Activated CD8-positive, alpha-beta memory T cell treated with anti-CD3 and anti-CD28 coated beads, Interleukin-2, amount 10 ng/mL, durations not matched to agents 7 days and 5 days (primary cell): ENCODE results near the gene FBXL13. TPM values are rescaled to one million over a fixed set of nuclear protein-coding genes. Genes with fewer than 3 reads are reported as not detected.
"Not testable (repeated sequence)": the region's sequence is repeated elsewhere in the genome, so short reads cannot be mapped to it uniquely, and the experiment has no call there.

Experiments
- ATAC-seq: fragments of 150-1000 bp; cut with Tn5 transposase; one replicate; pipeline ENCODE4 v1.10.0; 2021; ENCODE audit warnings: moderate library complexity
- CTCF ChIA-PET: fragments of 350-600 bp; sonication (Branson Sonifier 250); formaldehyde crosslinking; loops from one replicate; lab custom pipeline; 2021; ENCODE audit warnings: antibody characterized with exemption; lab: Charles Lee
- DNase-seq: peaks from one replicate; pipeline ENCODE4 v3.0.0-alpha.2; 2020
- H3K27ac Mint-ChIP-seq: one replicate; pipeline ENCODE4 v1.8.0; 2021; ENCODE audit warnings: mild to moderate bottlenecking, mixed read lengths
- H3K27me3 Mint-ChIP-seq: one replicate; pipeline ENCODE4 v1.8.0; 2021; ENCODE audit warnings: mixed read lengths
- H3K36me3 Mint-ChIP-seq: one replicate; pipeline ENCODE4 v1.8.0; 2021; ENCODE audit warnings: mild to moderate bottlenecking, mixed read lengths
- H3K4me1 Mint-ChIP-seq: one replicate; pipeline ENCODE4 v1.8.0; 2021; ENCODE audit warnings: mixed read lengths
- H3K4me3 Mint-ChIP-seq: one replicate; pipeline ENCODE4 v1.8.0; 2021; ENCODE audit warnings: mild to moderate bottlenecking, moderate library complexity, mixed read lengths
- H3K9me3 Mint-ChIP-seq: one replicate; pipeline ENCODE4 v1.8.0; 2022; ENCODE audit warnings: low read depth, mixed read lengths
- total RNA-seq, 2 experiments: library from RNA; stranded (reverse); gene quantifications; one replicate each; pipeline ENCODE4 v1.2.3, GENCODE V29; 2021

The FBXL13 gene
- total RNA-seq, 2 experiments from 2014 or later, result 0.18 TPM; not detected in 1

- ATAC-seq, H3K4me3 Mint-ChIP-seq, H3K36me3 Mint-ChIP-seq, DNase-seq, H3K4me1 Mint-ChIP-seq, H3K27me3 Mint-ChIP-seq, H3K27ac Mint-ChIP-seq, H3K9me3 Mint-ChIP-seq: not testable (repeated sequence)
- CTCF ChIA-PET, result interaction anchor here (1.8 kb wide), 1 partner anchor 24 kb away, joined by 4 read pairs; no protein-coding TSS in a partner anchor
Measured at GRCh38 chr7:103037823-103038739, 36.5 kb downstream of the FBXL13 start.

DNA sequence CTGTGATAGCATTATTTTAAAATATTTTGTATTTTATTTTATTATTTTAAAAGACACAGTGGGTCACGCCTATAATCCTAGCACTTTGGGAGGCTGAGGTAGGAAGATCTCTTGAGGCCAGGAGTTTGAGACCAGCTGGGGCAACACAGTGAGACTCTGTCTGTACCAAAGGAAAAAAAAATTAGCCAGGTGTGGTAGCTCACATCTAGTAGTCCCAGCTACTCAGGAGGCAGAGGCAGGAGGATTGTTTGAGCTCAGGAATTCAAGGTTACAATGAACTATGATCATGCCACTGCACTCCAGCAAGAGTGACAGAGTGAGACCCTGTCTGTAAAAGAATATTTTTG lies 37.1 kb downstream of the FBXL13 start:
- Mint-ChIP-seq H3K4me1 (no peaks in the 10 kb centered on the region), H3K36me3 (no peaks in the 10 kb centered on the region), H3K27ac (no peak overlapping the region), H3K27me3 (peaks cover 4% of the 10 kb centered on the region), H3K9me3 (no peaks in the 10 kb centered on the region), H3K4me3 (no peak overlapping the region)
- ATAC-seq (no peak), DNase-seq (no peak)
- CTCF ChIA-PET, result interaction anchor here (1.8 kb wide), 1 partner anchor 25 kb away, joined by 4 read pairs; no protein-coding TSS in a partner anchor

- H3K27me3 Mint-ChIP-seq, H3K36me3 Mint-ChIP-seq, DNase-seq, ATAC-seq, H3K4me3 Mint-ChIP-seq, H3K4me1 Mint-ChIP-seq, H3K27ac Mint-ChIP-seq, H3K9me3 Mint-ChIP-seq: not testable (repeated sequence)
- CTCF ChIA-PET, result interaction anchor here (0.6 kb wide), 1 partner anchor 482 kb away, joined by 3 read pairs; no protein-coding TSS in a partner anchor
Measured at GRCh38 chr7:103034318-103034717, 40.3 kb downstream of the FBXL13 start.

DNA sequence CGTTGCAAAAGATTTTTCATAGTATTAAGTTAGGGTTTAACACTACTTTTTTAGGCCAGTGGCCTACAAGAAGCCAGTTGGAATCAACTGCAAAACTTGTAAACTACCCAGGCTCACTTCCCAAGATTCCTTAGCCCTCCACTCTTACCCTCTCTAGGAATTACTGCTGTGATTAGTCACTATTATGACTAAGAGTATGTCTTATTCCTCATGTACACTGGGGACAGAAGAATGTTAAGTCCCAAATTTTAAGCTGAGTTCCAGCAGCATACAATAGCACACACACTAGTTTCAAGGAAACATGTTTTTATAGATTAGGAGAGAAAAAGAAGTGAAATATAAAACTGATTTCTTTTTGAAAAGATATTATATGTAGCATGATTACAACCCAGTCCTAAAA lies 42.8 kb downstream of the FBXL13 start:
- ATAC-seq (no peak), DNase-seq (no peak)
- Mint-ChIP-seq H3K36me3 (no peaks in the 10 kb centered on the region), H3K27me3 (peaks cover 3% of the 10 kb centered on the region), H3K4me1 (no peaks in the 10 kb centered on the region), H3K9me3 (no peaks in the 10 kb centered on the region), H3K27ac (no peak overlapping the region), H3K4me3 (no peak overlapping the region)
- CTCF ChIA-PET, result no interaction called here

DNA sequence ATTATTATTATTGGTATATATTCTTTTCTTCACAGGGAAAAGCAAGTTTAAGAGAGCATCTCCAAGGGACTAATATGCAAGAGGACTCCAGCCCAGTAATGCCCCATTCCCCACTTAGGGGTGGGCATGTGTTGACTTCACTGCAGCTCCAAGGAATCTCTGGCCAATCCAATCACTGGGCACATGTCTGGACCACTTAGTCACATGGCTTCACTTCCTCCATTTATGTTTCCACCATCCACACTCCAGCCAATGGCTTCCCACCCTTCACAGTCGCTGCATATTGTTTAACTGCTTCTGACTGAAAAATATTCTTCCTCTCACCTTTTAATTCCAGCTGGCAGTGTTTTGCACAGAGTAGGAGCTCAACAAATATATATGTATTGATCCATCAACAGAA lies 43.6 kb downstream of the FBXL13 start:
- no peaks in the 10 kb centered on the region for H3K9me3 Mint-ChIP-seq
- H3K27ac Mint-ChIP-seq, result no peak overlapping the region
- no peaks in the 10 kb centered on the region for H3K36me3 Mint-ChIP-seq
- peaks cover 3% of the 10 kb centered on the region for H3K27me3 Mint-ChIP-seq
- DNase-seq, result no peak
- CTCF ChIA-PET, result interaction anchor here (0.5 kb wide), 1 partner anchor 31 kb away, joined by 4 read pairs; no protein-coding TSS in a partner anchor
- ATAC-seq, result no peak
- H3K4me1 Mint-ChIP-seq, result no peaks in the 10 kb centered on the region
- no peak overlapping the region for H3K4me3 Mint-ChIP-seq

DNA sequence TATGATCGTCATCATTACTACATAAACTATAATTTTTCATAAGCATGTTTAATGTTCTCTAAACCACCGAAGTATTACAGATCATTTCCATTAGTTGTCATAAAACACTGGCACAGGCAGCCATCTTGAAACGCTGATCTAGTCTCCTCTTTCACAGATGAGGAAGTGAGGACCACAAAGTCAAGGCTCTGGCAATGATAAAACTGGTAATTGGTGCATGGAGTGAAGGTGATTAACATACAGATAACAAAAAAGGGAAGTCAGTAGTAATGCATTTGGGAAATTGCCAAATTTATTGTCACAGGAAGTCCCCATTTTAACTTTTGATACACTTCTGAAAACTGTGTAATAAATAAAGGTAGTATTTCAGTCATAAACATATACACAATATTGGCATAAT lies 49.3 kb downstream of the FBXL13 start:
- ATAC-seq, result no peak
- Mint-ChIP-seq H3K27ac (no peak overlapping the region), H3K27me3 (no peaks in the 10 kb centered on the region), H3K9me3 (peaks cover 5% of the 10 kb centered on the region), H3K36me3 (no peaks in the 10 kb centered on the region), H3K4me3 (no peak overlapping the region), H3K4me1 (no peaks in the 10 kb centered on the region)
- CTCF ChIA-PET, result no interaction called here
- DNase-seq, result no peak

GRCh38 chr7:103023578-103023977 lies 51.0 kb downstream of the FBXL13 start:
- H3K4me3 Mint-ChIP-seq, DNase-seq, ATAC-seq, H3K27me3 Mint-ChIP-seq, H3K36me3 Mint-ChIP-seq, H3K27ac Mint-ChIP-seq, H3K9me3 Mint-ChIP-seq, H3K4me1 Mint-ChIP-seq, CTCF ChIA-PET: not testable (repeated sequence)

GRCh38 chr7:103021490-103021889 lies 53.1 kb downstream of the FBXL13 start:
- H3K4me3 Mint-ChIP-seq, H3K27ac Mint-ChIP-seq, ATAC-seq, H3K9me3 Mint-ChIP-seq, DNase-seq, H3K4me1 Mint-ChIP-seq, CTCF ChIA-PET, H3K36me3 Mint-ChIP-seq, H3K27me3 Mint-ChIP-seq: not testable (repeated sequence)

DNA sequence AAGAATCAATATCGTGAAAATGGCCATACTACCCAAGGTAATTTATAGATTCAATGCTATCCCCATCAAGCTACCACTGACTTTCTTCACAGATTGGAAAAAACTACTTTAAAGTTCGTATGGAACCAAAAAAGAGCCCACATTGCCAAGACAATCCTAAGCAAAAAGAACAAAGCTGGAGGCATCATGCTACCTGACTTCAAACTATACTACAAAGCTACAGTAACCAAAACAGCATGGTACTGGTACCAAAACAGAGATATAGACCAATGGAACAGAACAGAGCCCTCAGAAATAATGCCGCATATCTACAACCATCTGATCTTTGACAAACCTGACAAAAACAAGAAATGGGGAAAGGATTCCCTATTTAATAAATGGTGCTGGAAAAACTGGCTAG lies 53.7 kb downstream of the FBXL13 start:
- H3K36me3 Mint-ChIP-seq, H3K27me3 Mint-ChIP-seq, CTCF ChIA-PET: not testable (repeated sequence)

GRCh38 chr7:103018295-103018694 lies 56.3 kb downstream of the FBXL13 start:
- CTCF ChIA-PET, H3K4me3 Mint-ChIP-seq, H3K27ac Mint-ChIP-seq, DNase-seq, H3K4me1 Mint-ChIP-seq, H3K36me3 Mint-ChIP-seq, H3K27me3 Mint-ChIP-seq, ATAC-seq, H3K9me3 Mint-ChIP-seq: not testable (repeated sequence)

More for the DNA sequence above, 53.7 kb downstream of the FBXL13 start:
- ATAC-seq, H3K27ac Mint-ChIP-seq, H3K9me3 Mint-ChIP-seq, H3K4me1 Mint-ChIP-seq, H3K4me3 Mint-ChIP-seq, DNase-seq: not testable (repeated sequence)

- DNase-seq (no peak), ATAC-seq (no peak)
- Mint-ChIP-seq H3K27ac (no peak overlapping the region), H3K36me3 (no peaks in the 10 kb centered on the region), H3K9me3 (peaks cover 2% of the 10 kb centered on the region), H3K4me1 (no peaks in the 10 kb centered on the region), H3K27me3 (no peaks in the 10 kb centered on the region), H3K4me3 (no peak overlapping the region)
- CTCF ChIA-PET, result no interaction called here
Measured at GRCh38 chr7:103011650-103012049, 62.9 kb downstream of the FBXL13 start.

DNA sequence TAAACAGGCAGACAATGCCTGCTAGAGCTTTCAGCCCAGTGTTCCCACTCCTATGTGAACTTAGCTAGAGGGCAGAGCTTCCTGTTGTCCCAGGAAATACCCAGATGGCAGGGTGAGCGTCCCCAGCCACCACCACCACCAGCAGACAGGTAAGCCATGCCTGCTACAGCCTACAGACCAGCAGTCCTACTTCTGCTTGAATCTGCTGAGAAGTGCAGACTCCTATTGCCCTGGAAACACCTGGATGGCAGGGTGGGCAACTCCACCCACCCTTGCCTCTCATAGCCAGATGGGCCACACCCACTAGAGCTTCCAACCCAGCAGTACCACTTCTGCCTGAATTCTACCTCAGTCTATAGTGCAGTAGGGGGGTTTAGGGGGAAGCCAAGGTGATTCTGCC lies 64.4 kb downstream of the FBXL13 start:
- H3K27ac Mint-ChIP-seq, result no peak overlapping the region
- peaks cover under 1% of the 10 kb centered on the region for H3K9me3 Mint-ChIP-seq
- ATAC-seq (no peak), DNase-seq (no peak)
- H3K4me3 Mint-ChIP-seq, result no peak overlapping the region
- CTCF ChIA-PET, result interaction anchor here (0.6 kb wide), 1 partner anchor 14 kb away, joined by 3 read pairs; no protein-coding TSS in a partner anchor
- no peaks in the 10 kb centered on the region for H3K27me3 Mint-ChIP-seq
- no peaks in the 10 kb centered on the region for H3K4me1 Mint-ChIP-seq
- H3K36me3 Mint-ChIP-seq, result no peaks in the 10 kb centered on the region

GRCh38 chr7:103009466-103010185 lies 65.0 kb downstream of the FBXL13 start:
- Mint-ChIP-seq H3K36me3 (no peaks in the 10 kb centered on the region), H3K27me3 (no peaks in the 10 kb centered on the region), H3K27ac (no peak overlapping the region), H3K4me3 (no peak overlapping the region), H3K9me3 (peaks cover 3% of the 10 kb centered on the region), H3K4me1 (no peaks in the 10 kb centered on the region)
- DNase-seq (no peak), ATAC-seq (no peak)
- CTCF ChIA-PET, result interaction anchor here (0.6 kb wide), 1 partner anchor 15 kb away, joined by 3 read pairs; no protein-coding TSS in a partner anchor
